ENCODE results near the gene PLD4.

Gene PLD4, protein sequence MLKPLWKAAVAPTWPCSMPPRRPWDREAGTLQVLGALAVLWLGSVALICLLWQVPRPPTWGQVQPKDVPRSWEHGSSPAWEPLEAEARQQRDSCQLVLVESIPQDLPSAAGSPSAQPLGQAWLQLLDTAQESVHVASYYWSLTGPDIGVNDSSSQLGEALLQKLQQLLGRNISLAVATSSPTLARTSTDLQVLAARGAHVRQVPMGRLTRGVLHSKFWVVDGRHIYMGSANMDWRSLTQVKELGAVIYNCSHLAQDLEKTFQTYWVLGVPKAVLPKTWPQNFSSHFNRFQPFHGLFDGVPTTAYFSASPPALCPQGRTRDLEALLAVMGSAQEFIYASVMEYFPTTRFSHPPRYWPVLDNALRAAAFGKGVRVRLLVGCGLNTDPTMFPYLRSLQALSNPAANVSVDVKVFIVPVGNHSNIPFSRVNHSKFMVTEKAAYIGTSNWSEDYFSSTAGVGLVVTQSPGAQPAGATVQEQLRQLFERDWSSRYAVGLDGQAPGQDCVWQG

DNA sequence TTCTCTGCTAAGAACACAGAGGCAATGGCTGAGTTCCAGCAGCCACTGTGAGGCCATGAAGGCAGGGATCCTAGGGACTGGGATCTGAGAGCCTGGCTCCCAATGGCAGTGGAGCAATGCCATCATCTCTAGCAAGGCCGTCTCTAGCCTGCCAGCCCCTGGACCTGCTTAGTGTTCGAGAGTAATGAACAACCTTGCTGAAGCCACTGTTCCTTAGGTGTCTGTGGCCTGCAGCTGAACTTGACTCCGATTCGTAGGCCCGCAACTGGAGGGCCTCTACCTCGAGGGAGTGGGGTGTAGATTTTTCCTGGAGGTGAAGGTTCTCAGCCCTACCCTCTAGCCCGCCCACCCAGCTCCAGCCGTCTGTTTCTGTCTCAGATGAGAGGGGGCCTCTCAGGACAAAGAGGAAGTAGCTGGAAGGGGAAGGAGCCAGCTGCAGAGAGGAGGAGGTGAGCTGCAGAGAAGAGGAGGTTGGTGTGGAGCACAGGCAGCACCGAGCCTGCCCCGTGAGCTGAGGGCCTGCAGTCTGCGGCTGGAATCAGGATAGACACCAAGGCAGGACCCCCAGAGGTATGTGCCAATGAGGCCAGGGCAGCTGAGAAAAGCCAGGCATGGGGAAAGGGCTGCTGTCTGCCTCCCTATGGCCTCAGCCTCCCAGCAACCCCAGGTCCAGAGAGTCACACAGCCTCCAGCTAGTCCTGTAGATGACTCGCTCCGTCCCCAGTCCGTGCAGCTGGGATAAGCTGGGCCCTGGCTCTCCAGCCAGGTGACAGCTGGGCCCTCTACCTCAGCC lies at the start of gene PLD4:
TSS of gene PLD4 (plus strand) at position 459 of the 793 bp plus-strand sequence. CDS start 2,262 bp downstream, outside the sequence.
- H3K36me3 Mint-ChIP-seq, result no peaks in the 10 kb centered on the region
- no peak within 1 kb of the TSS for H3K27ac Mint-ChIP-seq
- no peaks in the 10 kb centered on the region for H3K9me3 Mint-ChIP-seq (ENCODE audit: low read depth)
- H3K4me3 Mint-ChIP-seq, result no peak within 1 kb of the TSS
- H3K27me3 Mint-ChIP-seq, result no peaks in the 10 kb centered on the region
- no peaks in the 10 kb centered on the region for H3K4me1 Mint-ChIP-seq (ENCODE audit: low read depth)

DNA sequence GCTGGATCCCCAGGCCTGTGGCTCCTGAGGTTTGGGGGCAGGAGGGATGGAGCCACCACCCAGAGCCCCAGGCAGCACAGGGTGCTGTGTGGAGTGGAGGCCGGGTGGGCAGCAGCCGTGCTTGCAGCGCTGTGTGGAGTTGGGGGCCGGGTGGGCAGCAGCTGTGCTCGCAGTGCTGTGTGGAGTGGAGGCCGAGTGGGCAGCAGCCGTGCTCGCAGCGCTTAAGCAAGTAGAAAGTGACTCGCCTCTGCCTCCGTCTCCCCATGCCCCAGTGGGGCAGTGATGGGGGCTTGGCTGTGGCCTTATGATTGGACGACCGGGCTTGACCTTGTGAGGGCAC lies 49.3 kb upstream of the PLD4 start:
- Mint-ChIP-seq H3K27ac (no peak overlapping the region), H3K4me3 (no peak overlapping the region), H3K4me1 (ENCODE audit: low read depth) (no peaks in the 10 kb centered on the region), H3K36me3 (no peaks in the 10 kb centered on the region), H3K27me3 (no peaks in the 10 kb centered on the region), H3K9me3 (ENCODE audit: low read depth) (no peaks in the 10 kb centered on the region)

DNA sequence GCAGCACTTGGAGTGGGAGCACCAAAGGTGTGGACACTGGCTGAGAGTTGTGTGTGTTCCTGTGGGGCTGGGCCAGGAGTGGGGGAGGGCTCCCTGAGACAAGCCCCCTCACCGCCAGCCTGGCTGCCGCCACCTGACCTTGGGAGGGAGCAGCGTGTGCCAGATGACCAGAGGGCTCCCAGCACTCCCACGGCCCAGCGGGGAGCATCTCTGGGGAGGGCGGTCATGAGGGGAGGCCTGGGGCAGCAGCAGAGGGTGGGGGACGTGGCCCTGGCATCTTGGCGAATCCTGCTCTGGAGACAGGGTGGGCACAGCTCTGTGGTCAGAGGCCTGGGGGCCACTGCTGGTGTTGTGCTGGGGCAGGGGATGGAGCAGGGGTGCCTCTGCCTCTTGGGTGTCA lies 48.9 kb upstream of the PLD4 start:
- Mint-ChIP-seq H3K9me3 (ENCODE audit: low read depth) (no peaks in the 10 kb centered on the region), H3K4me1 (ENCODE audit: low read depth) (no peaks in the 10 kb centered on the region), H3K36me3 (no peaks in the 10 kb centered on the region), H3K4me3 (no peak overlapping the region), H3K27ac (no peak overlapping the region), H3K27me3 (no peaks in the 10 kb centered on the region)

DNA sequence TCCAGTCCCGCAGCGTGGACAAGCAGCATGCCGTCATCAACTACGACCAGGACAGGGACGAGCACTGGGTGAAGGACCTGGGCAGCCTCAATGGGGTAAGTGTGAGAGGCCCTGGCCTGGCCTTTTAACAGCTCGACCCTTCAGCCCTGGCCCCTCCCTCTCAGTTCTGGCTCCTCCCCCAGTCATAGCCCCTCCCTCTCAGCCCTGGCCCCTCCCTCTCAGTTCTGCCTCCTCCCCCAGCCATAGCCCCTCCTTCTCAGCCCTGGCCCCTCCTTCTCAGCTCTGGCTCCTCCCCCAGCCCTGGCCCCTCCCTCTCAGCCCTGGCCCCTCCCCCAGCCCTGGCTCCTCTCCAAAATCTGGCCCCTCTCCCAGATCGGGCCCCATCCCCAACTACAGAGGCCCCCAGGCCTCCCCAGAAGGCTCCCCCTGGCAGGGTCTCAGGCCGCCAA lies 48.4 kb upstream of the PLD4 start:
- Mint-ChIP-seq H3K36me3 (no peaks in the 10 kb centered on the region), H3K27ac (no peak overlapping the region), H3K27me3 (no peaks in the 10 kb centered on the region), H3K9me3 (ENCODE audit: low read depth) (no peaks in the 10 kb centered on the region), H3K4me1 (ENCODE audit: low read depth) (no peaks in the 10 kb centered on the region), H3K4me3 (no peak overlapping the region)

DNA sequence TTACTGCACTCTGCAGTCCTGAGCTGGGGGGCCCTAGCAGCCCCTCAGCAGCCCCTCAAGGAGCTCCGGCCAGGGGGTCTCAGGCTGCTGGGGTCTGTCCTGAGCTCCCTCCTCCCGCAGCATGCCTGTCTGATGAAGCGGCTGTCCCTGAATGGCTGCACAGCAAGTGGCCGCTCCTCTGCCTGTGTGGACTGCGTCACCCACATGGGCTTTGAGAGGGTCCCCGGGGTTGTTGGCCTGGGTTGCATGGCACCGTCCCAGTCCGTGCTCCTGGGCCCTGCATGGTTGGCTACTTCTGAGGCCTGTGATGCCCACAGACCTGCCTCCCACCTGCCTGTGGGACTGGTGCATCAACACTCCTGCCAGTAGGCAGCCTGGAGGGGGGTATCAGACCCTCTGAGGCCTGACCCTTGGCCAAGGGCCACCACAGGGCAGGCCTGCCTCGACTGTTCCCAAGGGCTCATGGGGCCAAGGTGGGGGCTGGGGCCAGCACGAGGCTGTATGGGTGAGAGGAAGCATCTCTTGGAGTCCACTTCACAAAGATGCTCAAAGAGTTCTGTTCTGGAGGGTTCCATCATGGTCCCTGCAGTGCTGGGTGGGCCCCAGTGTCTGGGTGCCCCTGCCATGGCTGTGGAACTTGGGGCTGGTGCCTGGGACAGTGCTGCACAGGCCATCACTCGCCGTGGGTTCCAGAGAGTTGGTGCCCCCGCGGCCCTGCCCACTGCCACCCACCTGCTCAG lies 47.4 kb upstream of the PLD4 start:
- Mint-ChIP-seq H3K36me3 (no peaks in the 10 kb centered on the region), H3K9me3 (ENCODE audit: low read depth) (no peaks in the 10 kb centered on the region), H3K4me1 (ENCODE audit: low read depth) (no peaks in the 10 kb centered on the region), H3K27me3 (no peaks in the 10 kb centered on the region), H3K4me3 (no peak overlapping the region), H3K27ac (no peak overlapping the region)

DNA sequence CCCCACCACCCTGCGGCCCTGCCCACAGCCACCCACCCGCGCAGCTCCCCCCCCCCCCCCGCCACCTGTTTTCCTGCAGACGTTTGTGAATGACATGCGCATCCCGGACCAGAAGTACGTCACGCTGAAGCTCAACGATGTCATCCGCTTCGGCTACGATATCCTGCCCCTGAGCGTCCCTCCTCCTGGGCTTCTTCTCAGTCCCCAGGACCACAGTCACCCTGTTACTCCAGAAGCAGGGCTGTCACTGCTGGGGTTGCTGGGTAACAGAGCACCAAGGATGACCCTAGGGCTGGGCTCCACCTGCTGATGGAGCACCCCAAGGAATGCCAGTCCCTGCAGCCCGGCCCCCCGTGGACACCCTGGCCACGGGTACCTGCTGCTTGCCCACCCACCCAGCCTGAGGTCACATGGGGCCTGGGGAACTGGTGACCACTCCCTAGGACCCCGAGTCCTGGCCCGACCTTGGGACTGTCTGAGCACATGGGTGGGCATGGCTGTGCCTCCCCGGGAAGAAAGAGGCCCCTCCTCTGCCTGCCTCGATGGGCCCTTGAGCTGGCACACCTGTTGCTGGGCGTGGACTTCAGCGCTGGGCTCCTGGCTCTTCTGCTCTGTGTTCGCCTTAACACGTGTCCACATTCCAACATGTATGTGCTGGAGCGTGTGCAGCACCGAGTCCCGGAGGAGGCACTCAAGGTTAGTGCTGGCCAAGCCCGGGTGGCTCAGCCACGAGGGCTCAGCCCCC lies 46.7 kb upstream of the PLD4 start:
- no peak overlapping the region for H3K4me3 Mint-ChIP-seq

DNA sequence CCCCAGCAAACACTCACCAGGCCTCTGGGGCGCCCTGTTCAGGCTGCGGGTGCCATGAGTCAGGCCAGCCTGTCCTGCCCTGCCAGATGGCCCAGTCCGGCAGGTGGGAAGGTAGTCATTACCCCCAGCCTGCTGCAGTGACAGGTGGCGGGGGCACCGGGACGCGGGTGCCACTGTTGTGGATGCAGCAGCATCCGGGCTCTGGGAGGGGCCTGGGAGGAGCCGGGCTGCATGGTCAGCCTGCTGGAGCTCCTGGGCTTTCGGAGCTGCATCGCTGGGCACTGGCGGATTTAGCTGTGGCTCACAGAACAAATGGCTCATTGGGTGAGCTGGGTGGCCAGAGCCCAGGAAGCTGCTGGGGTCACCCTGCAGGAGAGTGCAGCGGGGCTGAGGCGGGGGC lies 46.1 kb upstream of the PLD4 start:
- H3K27me3 Mint-ChIP-seq, result no peaks in the 10 kb centered on the region
- H3K9me3 Mint-ChIP-seq (ENCODE audit: low read depth), result no peaks in the 10 kb centered on the region
- H3K36me3 Mint-ChIP-seq, result no peaks in the 10 kb centered on the region
- no peak overlapping the region for H3K4me3 Mint-ChIP-seq
- no peaks in the 10 kb centered on the region for H3K4me1 Mint-ChIP-seq (ENCODE audit: low read depth)
- no peak overlapping the region for H3K27ac Mint-ChIP-seq

More for the DNA sequence above, 46.7 kb upstream of the PLD4 start:
- Mint-ChIP-seq H3K27me3 (no peaks in the 10 kb centered on the region), H3K27ac (no peak overlapping the region), H3K36me3 (no peaks in the 10 kb centered on the region), H3K4me1 (ENCODE audit: low read depth) (no peaks in the 10 kb centered on the region), H3K9me3 (ENCODE audit: low read depth) (no peaks in the 10 kb centered on the region)

DNA sequence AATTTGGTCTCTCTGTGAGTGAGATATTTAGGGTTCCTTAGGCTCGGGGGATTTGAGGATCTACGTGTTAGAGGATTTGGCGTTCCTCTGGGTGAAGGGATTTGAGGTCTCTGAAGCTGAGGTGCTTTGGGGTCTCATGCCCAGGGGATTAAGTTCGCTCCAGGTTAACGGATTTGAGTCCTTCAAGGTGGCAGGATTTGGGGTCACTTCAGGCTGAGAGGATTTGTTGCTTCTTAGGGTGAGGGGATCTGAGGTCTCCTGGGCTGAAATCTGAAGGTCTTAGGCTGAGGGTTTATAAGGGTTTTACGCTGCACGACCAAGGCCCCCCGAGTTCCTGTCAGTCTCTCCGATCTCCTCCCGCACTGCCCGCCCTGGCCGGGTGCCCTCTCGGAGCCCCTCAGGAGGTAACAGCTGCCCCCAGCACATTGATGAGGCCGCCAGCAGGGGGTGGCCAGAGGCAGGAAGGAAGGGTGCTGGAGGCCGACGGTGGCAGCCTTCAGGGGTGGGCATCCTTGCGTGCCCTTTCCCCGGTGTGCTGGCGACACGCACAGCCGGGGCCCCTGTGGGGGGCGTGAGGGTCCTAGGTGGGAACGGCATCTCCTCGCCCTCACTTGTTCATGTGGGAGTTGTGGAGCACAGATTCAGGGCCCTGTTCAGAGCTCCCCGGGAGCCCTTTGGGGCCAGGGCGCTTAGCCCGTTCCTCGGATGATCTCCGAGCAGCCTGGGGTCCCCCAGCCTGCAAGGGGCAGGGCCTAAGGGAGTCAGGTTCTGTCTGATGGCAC lies 45.3 kb upstream of the PLD4 start:
- no peak overlapping the region for H3K4me3 Mint-ChIP-seq
- H3K36me3 Mint-ChIP-seq, result no peaks in the 10 kb centered on the region
- no peaks in the 10 kb centered on the region for H3K4me1 Mint-ChIP-seq (ENCODE audit: low read depth)
- no peaks in the 10 kb centered on the region for H3K9me3 Mint-ChIP-seq (ENCODE audit: low read depth)
- no peaks in the 10 kb centered on the region for H3K27me3 Mint-ChIP-seq
- H3K27ac Mint-ChIP-seq, result no peak overlapping the region

DNA sequence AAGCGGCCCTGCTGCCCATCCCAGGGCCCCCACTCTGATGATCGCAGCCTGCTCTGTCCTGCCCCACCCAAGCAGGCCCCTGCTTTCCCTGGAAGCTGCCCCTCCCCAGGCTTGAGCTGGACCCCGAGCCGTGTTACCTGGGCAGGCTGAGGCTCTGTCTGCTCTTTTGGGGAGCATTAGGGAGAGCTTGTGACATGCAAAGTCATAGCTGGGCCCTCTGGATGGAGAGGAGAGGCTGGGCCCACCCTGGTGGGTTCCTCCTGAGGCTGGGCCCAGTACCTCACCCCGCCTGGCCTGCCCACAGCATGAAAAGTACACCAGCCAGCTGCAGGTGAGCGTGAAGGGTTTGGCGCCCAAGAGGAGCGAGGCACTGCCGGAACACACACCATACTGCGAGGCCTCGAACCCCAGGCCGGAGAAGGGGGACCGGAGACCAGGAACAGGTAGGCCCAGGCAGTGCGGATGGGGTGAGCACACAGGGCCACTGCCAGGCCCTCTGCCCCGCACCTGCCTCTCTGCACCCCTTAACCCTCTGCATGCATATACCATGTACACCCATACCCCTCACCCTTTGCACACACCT lies 44.6 kb upstream of the PLD4 start:
- Mint-ChIP-seq H3K27me3 (no peaks in the 10 kb centered on the region), H3K36me3 (no peaks in the 10 kb centered on the region), H3K4me3 (no peak overlapping the region), H3K9me3 (ENCODE audit: low read depth) (no peaks in the 10 kb centered on the region), H3K4me1 (ENCODE audit: low read depth) (no peaks in the 10 kb centered on the region), H3K27ac (no peak overlapping the region)

DNA sequence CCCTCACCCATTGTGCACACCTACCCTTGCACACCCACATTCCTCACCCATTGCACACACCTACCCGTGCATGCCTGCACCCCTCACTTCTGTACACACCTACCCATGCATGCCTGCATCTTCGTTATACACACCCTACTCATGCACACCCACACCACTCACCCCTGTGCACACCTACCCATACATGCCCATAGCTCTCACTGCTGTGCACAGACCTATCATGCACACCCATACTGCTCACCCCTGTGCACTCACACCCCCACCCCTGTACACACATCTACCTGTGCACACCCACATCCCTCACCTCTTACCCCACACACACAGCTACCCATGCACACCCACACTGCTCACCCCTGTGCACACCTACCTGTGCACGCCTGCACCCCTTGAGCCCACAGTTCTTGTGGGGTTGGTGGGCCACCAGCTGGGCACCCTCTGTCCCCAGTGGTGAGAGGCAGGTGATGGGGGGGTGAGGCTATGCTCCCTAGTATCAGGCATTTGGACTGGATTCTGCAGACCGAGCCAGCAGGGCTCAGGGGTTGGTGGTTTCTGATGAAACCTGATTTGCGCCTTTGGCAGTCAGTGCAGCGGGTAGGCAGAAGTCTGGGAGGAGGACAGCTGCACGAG lies 44.0 kb upstream of the PLD4 start:
- no peak overlapping the region for H3K27ac Mint-ChIP-seq
- H3K4me3 Mint-ChIP-seq, result peak overlapping the region; percentile 31
- no peaks in the 10 kb centered on the region for H3K9me3 Mint-ChIP-seq (ENCODE audit: low read depth)
- H3K36me3 Mint-ChIP-seq, result no peaks in the 10 kb centered on the region
- no peaks in the 10 kb centered on the region for H3K4me1 Mint-ChIP-seq (ENCODE audit: low read depth)
- H3K27me3 Mint-ChIP-seq, result no peaks in the 10 kb centered on the region

DNA sequence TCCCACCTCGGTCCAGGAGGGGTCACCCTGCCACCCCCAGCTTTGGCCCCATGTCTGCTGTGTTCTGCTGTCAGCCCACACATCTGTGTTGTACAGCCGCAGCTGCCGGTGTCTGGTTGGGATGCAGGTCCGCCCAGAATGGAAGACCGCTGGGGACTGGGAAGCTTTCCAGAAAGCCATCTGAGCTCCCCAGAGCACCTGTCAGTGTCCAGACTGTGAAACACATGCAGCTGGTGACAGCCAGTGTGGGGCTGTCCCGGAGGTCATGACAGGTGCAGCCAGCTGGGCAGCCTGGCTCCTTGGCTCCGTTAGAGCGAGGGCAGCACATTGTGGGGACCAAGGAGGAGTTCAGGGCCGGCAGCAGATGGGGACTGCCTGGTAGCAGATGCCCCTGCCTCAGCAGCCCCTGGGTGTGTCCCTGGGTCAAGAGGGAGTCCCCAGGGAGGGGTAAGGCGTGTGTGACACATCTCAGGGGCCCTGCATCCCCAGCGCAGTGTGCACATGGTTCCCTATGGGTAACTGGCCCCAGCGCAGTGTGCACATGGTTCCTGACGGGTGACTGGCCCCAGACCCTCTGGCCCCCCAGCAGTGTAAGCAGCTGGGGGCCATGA lies 43.2 kb upstream of the PLD4 start:
- H3K9me3 Mint-ChIP-seq (ENCODE audit: low read depth), result no peaks in the 10 kb centered on the region

DNA sequence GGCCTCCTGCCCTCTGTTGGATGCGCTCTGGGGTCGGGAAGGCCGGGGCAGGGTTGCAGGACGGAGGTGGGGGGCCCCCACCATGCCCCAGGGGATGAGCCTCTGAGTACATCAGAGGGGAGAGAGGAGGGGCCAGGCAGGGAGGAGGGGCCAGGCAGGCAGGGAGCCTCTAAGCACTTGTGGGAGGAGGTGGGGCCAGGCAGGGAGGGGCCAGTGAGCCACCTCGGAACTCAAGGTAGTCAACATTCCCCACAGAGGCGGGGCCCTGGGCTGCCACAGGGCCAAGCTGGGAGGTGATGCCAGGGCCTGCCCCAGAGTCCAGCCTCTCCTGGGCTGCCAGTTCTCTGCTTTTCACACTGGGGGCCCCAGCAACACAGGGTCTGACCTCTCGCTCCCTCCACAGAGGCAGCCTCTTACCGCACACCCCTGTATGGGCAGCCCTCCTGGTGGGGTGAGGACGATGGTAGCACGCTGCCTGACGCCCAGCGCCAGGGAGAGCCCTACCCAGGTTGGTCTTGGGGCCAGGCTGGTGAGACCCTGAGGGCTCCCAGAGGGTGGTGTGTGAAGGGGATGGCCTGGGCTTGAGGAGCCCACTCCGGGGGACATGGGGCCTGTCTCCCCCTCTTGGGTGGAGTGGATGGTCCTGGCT lies 42.2 kb upstream of the PLD4 start:
- no peaks in the 10 kb centered on the region for H3K9me3 Mint-ChIP-seq (ENCODE audit: low read depth)
- H3K4me1 Mint-ChIP-seq (ENCODE audit: low read depth), result no peaks in the 10 kb centered on the region
- H3K36me3 Mint-ChIP-seq, result no peaks in the 10 kb centered on the region
- H3K27me3 Mint-ChIP-seq, result no peaks in the 10 kb centered on the region
- no peak overlapping the region for H3K27ac Mint-ChIP-seq
- H3K4me3 Mint-ChIP-seq, result no peak overlapping the region

More for the DNA sequence above, 43.2 kb upstream of the PLD4 start:
- no peaks in the 10 kb centered on the region for H3K27me3 Mint-ChIP-seq
- no peak overlapping the region for H3K4me3 Mint-ChIP-seq
- no peak overlapping the region for H3K27ac Mint-ChIP-seq
- H3K36me3 Mint-ChIP-seq, result no peaks in the 10 kb centered on the region
- no peaks in the 10 kb centered on the region for H3K4me1 Mint-ChIP-seq (ENCODE audit: low read depth)

Measured in activated naive CD8-positive, alpha-beta T cell (primary cell).